Dermis blood vessel endothelial cell (primary cell): Measurements from ENCODE around the gene C2CD4C. TPM values are rescaled to one million over a fixed set of nuclear protein-coding genes. Genes with fewer than 3 reads are reported as not detected.
"Not testable (repeated sequence)": the region's sequence is repeated elsewhere in the genome, so short reads cannot be mapped to it uniquely, and the experiment has no call there.

Experiments used
- DNase-seq: peaks from one replicate; pipeline ENCODE4 v3.0.0; 2010
- total RNA-seq: library from RNA; depleted of rRNA; stranded (reverse); fragments of >200 nt; gene quantifications from 2 replicates; pipeline ENCODE4 v1.2.3, GENCODE V29; 2014

The C2CD4C gene
- total RNA-seq, 1 donor from 2014 or later = 1.9 TPM

GRCh38 chr19:362154-362553 lies 46.8 kb downstream of the C2CD4C start:
- DNase-seq = no peak

GRCh38 chr19:359653-359925 lies 49.4 kb downstream of the C2CD4C start:
- no peak for DNase-seq

GRCh38 chr19:355536-355935 lies 53.4 kb downstream of the C2CD4C start:
- not testable (repeated sequence) for DNase-seq

Other genes starting within 250 kb of the C2CD4C start
- gene PLPP2, start 117.7 kb downstream of the C2CD4C start, total RNA-seq = 14.3 and 25.8 TPM in 2 replicates
- gene MIER2, start 64.4 kb downstream of the C2CD4C start, total RNA-seq = 16.5 and 29.0 TPM in 2 replicates
- 8.3 and 11.3 TPM in 2 replicates for gene SHC2, start 51.9 kb upstream of the C2CD4C start, total RNA-seq
- 0.09 and 0.34 TPM in 2 replicates for gene MADCAM1, start 87.3 kb upstream of the C2CD4C start, total RNA-seq
- 35.6 and 74.0 TPM in 2 replicates for gene TPGS1, start 98.3 kb upstream of the C2CD4C start, total RNA-seq
- 111 and 112 TPM in 2 replicates for gene CDC34, start 122.6 kb upstream of the C2CD4C start, total RNA-seq
- not detected in 2 replicates for gene GZMM, start 134.9 kb upstream of the C2CD4C start, total RNA-seq
- 356 and 480 TPM in 2 replicates for gene BSG, start 163.4 kb upstream of the C2CD4C start, total RNA-seq
- 0.34 and 0.70 TPM in 2 replicates for gene HCN2, start 180.7 kb upstream of the C2CD4C start, total RNA-seq
- 29.1 and 37.6 TPM in 2 replicates for gene POLRMT, start 224.4 kb upstream of the C2CD4C start, total RNA-seq
- gene FGF22, start 230.7 kb upstream of the C2CD4C start, total RNA-seq = not detected in 2 replicates